HG02884 (cell line): ENCODE measurements around the gene TNFAIP3.
A peak's percentile ranks its signal among the peaks of the same experiment; 100 is the strongest.
"Not testable (repeated sequence)": the region's sequence is repeated elsewhere in the genome, so short reads cannot be mapped to it uniquely, and the experiment has no call there.

Experiments used
- ATAC-seq: cut with Tn5 transposase; IDR thresholded peaks from one replicate; pipeline ENCODE4 v1.9.1; 2021; ENCODE audit warnings: mild to moderate bottlenecking, moderate library complexity; ENCODE audit not compliant: unreplicated experiment

The TNFAIP3 gene

DNA sequence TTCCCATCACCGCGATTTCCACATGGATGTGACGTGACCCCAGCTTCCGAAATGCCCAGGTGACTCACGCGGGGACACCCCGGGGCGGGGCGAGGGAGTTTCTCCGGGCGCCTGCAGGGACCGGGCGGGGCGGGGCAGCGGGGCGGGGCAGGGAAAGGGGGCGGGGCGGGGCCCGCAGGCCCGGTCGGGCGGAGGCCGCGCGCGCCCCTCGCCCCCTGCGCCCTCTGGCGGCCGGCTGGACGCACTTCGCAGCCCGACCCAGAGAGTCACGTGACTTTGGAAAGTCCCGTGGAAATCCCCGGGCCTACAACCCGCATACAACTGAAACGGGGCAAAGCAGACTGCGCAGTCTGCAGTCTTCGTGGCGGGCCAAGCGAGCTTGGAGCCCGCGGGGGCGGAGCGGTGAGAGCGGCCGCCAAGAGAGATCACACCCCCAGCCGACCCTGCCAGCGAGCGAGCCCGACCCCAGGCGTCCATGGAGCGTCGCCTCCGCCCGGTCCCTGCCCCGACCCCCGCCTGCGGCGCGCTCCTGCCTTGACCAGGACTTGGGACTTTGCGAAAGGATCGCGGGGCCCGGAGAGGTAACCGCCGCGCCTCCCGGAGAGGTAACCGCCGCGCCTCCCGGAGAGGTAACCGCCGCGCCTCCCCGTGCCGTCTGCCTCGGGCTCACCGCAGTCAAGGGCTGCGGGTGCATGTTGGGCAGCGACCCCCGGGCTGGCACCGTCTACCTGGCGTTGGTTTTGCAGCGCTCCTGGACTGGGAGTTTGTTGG is at the start of gene TNFAIP3:
Gene TNFAIP3, plus strand, starts transcription at position 346 of the 771 bp plus-strand sequence. CDS start 3,969 bp downstream, outside the sequence.
- peak; percentile 63 for ATAC-seq

DNA sequence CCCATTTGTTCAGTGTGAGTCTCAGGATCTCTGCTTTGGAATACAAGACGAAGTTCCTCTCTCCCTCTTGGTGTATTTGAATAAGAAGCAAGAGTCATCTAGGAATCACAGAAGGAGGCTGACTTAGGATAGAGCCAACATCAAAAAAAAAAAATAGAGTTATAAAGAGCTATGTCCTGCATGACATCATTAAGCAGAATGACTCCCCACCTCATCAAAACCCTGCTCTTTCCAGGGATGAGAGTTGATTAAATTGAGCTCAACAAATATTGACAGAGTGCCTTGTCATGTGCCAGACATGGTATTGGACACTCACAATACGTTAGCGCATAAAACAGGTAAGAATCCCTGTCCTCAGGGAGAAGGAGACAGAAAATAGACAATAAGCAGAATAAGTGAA is 48.6 kb upstream of the TNFAIP3 start:
- no peak for ATAC-seq

DNA sequence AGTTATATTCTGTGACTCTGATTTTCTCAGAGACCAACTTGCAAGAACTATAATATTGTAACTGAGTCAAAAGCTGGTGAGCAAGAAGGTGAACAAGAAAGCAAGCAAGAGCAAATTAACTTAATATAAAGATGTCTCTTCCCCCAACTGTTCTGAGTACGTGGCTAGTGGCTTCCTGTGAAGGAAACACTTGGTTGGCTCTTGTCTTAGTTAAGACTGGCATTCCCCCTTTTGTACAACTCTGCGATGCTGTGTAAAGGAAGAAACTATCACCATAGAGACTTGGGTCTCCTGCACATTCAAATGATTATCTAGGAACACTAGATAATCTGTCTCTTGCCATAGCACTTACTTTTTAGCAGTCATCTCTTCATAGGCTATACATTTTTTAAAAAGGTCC is 47.3 kb upstream of the TNFAIP3 start:
- ATAC-seq: no peak

DNA sequence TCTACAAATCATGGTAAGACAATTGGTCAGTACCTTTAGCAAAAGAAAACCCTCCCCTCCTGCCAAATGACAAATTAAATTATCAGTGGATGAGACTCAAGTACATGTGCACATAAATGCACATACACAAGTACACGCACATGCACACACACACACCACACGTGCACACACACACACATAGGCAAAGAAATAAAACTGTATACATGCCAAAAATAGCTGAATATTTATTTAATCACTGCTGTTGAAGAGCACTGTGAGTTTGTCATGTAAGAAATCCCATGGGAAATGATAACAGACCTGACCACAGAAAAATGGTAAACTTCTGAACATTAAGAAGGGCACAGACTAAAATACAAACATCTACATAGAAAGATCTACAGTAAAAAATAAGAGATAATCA is 46.6 kb upstream of the TNFAIP3 start:
- ATAC-seq: no peak

DNA sequence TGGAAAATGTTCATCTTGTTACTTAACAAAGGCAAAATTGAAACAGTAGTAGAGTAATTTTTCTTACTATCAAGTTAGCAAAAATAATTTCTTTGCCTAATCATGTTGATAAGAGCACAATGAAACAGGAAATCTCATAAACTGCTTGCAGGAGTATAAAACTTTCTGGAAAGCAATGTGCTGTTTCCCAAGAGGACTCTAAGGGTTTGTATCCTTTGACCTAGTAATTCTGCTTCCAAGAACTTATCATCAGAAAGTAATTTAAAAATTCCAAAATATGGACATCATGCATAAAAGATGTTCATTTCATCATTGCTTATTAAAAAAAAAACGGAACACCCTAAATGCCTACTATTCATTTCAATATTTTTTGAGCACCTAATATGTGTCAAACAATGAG is 46.1 kb upstream of the TNFAIP3 start:
- ATAC-seq: no peak

DNA sequence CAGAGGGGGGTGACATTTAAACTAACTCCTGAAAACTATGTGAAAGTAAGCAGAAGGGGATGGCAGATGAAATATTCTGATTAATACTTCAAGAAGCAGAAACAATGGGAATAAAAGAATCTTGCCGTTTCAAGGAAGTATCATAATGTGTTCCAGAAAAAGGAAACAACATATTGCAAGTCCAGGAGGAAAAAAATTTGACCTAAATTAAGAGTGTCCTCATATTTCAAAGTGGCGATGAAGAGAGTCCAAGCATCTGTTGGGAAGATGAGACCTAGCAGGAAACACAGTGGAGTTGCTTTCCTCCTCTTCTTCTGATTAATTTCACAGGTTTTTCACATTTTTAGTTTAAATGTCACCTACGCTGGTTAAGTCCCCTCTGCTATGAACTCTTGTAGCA is 45.6 kb upstream of the TNFAIP3 start:
- no peak for ATAC-seq

DNA sequence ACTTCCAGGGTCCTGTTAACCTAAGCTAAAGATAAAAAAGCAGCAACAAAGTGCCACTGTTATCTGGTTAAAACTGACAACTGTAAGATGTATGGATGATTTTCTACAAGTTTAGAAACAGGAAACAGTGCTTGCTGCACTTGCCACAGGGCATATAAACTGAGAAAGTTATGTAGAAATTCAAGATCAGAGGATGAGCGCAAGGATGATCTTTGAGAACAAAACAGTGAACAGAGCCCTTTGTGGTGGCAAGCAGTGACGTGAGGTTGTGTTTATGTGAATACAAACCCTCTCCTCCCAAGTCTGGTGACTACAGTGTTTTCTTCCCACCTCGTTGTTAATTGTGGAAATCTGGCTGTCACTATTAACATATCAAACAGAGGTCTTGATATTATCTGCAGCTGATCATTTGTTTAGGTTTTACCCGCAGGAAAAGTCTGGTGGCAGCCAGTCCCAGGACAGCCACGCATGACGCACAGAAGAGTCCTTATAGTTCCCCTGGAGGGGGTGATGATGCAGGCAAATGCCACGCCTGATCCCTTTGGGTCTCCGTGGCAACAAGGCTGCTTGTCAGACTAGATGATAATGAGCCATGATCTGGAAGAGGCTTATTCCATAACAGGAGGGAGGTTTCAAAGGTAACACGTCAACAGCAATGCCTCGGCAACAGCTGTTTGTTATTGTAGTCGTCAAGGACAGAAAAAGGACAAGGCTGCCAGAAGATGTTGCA is 43.1 kb upstream of the TNFAIP3 start:
- no peak for ATAC-seq

DNA sequence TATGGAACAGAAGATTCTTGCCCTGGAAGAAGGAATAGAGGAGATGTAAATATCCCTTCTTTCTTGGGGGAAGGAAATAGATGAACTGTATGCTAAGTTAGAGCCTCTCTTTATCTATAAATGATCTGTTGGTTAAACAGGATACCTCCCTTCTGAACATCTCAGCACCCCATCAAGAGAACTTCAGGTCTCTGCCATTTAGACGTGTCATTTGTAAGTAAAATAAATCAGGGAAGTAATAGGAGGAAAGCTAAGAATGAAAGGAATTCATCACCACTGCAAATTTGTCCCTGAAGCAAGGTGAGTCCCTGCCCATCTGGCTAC is 42.5 kb upstream of the TNFAIP3 start:
- ATAC-seq: no peak

DNA sequence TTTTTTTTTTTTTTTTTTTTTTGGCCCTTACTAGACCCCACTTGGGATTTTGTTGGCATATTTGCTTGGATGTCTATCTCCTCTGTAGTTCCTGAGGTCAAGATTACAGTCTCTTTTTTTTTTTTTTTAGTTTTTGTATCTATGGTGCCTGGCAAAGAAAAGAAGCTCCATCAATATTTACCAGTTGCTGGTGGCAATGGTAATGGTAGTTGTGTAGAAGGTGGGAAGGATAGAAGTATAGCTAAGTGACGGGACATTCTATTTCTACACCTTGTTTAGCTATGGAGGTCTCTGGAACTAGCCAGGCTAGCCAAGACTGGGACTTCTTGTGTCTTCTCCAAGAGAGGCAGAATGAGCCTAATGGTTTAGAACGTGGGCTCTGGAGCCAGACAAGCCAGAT is 42.2 kb upstream of the TNFAIP3 start:
- no peak for ATAC-seq

DNA sequence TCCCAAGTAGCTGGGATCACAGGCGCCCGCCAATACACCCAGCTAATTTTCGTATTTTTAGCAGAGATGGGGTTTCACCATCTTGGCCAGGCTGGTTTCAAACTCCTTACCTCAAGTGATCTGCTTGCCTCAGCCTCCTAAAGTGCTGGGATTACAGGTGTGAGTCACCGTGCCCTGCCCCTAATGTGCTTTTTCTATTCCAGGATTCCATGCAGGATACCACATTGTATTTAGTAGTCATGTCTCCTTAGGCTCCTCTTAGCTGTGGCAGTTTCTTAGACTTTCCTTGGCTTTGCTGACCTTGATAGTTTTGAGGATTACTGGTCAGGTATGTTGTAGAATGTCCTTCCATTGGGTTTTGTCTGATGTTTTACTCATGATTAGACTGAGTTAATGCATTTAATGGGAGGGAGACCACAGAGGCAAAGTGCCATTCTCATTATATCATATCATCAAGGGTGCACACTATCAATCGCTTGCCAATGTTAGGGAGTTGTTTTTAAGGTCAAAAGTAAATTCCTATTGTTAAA is 39.6 kb upstream of the TNFAIP3 start:
- no peak for ATAC-seq

DNA sequence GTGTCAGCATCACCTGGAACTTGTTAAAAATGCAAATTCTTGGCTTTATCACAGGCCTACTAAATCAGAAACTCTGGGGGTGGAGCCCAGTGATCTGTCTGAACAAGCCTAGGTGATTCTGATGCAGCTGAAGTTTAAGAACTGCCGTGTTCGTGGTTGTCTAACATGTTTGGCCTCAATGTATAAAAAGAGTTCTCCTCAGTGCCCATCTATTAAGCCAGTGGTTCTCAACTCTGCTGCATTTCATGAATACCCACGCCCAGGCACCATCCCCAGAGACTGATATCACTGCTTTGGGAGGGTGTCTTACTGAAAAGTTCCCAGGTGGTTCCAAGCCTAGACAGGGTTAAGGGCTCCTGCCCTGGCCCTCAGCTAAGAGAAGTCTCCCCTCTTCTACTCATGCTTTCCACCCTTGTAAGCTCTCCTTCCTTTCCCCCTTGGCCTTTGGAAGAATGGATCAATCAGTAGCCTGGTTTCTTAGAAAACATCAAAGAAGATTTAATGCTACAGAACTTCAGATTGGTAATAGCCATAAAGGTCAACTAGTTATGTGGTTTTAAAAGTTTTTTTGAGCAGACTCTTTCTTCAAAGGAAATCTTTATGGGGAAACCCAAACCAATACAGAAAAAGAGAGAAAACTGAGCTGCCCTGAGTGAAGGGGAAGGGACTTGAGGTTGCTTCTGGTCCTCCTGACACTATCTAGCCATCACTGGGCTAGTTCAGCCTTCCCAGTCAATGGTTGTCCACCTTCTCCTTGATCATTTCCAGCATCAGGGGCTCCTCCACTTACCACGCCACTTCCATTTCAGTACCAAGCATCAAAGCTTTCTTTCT is 38.9 kb upstream of the TNFAIP3 start:
- ATAC-seq: peak; percentile 48

DNA sequence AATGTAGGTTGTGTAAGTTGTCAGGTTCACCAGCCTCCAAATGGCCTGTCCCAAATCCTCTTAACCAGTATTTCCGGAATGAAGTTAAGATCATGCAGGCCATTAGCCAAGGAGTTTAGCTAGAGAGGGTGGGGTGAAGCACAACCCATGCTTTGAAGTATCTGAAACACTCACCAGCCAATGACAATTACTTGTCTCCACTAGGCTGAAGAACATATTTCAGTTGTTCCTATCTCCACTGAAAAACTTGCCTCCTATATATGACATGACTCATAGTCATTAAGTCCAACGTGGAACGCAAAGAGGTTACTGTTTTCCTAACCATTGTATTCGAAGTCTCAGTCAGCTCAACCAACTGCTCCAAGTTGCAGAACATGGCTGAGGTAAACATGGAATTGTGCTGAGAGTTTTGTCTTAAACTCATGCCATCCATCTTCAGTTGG is 37.4 kb upstream of the TNFAIP3 start:
- no peak for ATAC-seq

DNA sequence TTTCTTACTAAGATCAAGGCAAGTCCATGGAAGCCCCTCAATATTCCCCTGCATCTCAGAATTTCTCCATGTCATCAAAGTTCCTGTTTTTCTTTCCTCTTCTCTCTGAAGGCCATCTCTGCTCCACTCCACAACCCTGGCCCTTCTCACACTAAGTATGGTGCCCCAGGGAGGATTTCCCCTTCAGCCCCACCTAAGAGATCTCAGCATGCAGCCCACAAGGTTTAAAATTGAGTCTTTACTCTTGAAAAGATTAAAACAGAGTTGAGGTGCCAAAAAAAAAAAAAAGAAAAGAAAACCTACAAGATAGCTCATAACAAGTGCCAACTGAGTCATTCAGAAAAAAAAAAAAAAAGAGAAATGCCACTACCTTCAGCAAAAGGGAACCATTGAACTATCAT is 36.5 kb upstream of the TNFAIP3 start:
- no peak for ATAC-seq

DNA sequence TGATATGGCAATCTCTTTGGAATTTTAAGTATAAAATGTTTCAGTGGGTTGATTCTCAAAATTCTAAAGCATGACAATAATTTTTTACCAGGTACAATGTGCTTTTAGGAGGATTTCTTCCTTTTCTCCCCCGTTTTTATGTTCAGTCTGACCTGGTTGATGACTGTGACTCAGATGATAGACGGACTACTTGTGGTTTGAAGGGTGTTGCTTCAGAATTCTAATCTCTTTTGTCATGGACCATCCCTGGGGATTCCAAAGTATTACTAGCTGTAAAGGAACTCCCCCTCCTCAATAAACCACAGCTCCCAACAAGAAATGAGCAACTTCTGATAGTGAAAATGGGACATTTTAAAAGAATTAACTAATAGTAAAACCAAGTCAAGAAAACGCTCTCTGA is 34.9 kb upstream of the TNFAIP3 start:
- ATAC-seq: no peak

DNA sequence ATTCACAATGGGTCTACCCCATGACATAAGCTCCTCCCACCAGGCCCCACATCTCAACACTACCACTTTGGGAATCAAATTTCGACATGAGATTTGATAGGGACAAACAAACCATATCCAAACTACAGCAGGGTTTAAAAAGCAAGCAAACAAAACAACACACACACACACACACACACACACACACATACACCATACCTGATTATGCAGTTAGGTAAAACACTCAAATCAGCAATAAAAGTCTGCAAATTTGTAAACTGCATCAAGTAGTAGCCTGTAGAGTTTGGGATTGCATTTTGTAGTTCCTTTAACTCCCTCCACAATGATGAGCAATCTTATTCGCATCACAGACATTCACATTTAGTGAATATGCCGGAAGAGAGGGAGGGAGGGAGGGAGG is 32.6 kb upstream of the TNFAIP3 start:
- ATAC-seq: no peak

DNA sequence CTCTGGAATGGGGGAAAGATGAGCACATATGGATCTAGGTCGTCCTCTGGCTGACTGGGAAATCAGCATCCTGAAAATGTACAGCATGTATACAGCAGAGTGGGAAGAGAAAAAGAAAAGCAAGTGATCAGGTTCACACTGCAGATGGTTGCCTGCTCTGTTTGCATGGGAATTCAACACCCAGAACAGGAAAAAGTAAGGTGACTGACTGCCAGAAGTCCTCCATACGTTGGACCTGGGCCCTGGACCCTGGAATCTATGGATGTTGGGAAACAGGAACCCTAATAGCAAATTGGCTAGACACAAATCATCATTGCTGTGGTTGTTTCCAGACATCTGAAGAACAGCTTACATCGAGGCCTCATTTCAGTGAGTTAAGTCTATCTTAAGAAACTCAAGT is 30.3 kb upstream of the TNFAIP3 start:
- no peak for ATAC-seq

DNA sequence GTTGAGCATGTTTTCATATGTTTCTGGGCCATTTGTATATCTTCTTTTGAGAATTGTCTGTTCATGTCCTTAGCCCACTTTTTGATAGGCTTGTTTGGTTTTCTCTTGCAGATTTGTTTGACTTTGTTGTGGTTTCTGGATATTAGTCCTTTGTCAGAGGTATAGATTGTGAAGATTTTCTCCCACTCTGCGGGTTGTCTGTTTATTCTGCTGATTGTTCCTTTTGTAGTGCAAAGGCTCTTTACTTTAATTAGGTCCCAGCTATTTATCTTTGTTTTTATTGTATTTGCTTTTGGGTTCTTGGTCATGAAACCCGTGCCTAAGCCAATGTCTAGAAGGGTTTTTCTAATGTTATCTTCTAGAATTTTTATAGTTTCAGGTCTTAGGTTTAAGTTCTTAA is 29.0 kb upstream of the TNFAIP3 start:
- not testable (repeated sequence) for ATAC-seq

DNA sequence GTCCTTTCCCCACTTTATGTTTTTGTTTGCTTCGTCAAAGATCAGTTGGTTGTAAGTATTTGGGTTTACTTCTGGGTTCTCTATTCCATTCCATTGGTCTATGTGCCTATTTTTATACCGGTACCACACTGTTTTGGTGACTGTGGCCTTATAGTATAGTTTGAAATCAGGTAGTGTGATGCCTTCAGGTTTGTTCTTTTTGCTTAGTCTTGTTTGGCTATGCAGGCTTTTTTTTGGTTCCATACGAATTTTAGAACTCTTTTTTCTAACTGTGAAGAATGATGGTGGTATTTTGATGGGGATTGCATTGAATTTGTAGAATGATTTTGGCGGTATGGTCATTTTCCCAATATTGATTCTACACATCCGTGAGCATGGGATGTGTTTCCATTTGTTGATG is 28.5 kb upstream of the TNFAIP3 start:
- ATAC-seq: not testable (repeated sequence)

DNA sequence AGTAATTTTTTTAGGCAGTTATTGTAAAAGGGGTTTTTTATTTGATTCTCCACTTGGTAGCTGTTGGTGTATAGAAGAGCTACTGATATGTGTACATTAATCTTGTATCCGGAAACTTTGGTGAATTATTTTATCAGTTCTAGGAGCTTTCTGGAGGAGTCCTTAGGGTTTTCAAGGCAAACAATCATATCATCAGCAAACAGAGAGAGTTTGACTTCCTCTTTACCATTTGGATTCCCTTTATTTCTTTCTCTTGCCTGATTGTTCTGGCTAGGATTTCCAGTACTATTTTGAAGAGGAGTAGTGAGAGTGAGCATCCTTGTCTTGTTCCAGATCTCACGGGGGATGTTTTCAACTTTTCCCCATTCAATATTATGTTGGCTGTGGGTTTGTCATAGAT is 28.0 kb upstream of the TNFAIP3 start:
- ATAC-seq: no peak

DNA sequence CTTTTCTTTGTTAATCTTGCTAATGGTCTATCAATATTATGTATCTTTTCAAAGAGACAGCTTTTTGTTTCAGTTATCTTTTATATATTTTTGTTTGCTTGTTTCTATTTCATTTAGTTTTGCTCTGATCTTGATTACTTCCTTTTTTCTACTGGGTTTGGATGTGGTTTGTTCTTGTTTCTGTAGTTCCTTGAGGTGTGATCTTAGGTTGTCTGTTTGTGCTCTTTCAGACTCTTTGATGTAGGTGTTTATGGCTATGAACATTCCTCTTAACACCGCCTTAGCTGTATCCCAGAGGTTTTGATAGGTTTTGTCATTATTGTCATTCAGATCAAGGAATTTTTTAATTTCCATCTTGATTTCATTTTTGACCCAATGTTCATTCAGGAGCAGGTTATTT is 26.8 kb upstream of the TNFAIP3 start:
- no peak for ATAC-seq

DNA sequence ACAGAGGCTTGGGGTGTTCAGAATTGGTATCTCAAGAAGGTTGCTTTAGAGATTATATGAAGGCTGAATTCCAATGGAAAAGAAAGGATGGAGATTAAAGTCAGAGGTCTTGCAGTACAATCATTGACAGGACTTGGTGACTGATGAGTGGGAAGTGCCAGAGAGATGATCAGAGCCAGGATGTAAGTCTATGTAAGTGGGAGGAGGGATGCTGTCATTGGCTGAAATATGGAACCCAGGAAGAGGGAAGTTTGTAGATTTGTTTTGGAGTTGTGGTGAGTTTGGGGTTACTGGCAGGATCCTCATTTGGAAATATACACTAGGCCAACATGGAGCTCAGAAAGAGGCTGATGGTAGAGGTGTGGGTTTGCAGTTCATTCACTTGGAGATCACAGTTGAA is 23.8 kb upstream of the TNFAIP3 start:
- ATAC-seq: no peak
